GDM1 (cell line): Measurements from ENCODE around the gene TMPRSS4.

Source experiments
- DNase-seq: peaks from one replicate; lab custom pipeline; 2025; lab: John Stamatoyannopoulos, UW

The TMPRSS4 gene

DNA sequence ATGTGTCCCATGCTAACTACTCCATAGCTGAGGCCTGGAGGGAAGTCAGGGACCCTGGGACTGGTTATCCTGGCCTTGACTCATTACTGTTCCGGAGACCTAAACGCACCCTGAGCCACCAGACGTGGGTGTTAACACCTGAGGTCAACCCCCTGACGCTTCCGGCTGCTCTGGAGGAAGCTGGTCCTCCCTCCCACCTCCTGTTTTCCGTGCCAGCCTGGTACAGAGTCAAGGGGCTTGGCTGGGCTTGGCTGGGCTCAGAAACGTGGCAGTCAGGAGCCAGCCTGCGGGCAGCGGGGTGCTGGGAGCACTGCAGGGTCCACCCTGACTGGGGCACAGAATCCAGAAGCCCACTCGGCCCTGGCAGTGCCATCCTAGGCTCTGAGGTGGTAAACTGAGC, 2.6 kb downstream of the TMPRSS4 start:
- DNase-seq = no peak

DNA sequence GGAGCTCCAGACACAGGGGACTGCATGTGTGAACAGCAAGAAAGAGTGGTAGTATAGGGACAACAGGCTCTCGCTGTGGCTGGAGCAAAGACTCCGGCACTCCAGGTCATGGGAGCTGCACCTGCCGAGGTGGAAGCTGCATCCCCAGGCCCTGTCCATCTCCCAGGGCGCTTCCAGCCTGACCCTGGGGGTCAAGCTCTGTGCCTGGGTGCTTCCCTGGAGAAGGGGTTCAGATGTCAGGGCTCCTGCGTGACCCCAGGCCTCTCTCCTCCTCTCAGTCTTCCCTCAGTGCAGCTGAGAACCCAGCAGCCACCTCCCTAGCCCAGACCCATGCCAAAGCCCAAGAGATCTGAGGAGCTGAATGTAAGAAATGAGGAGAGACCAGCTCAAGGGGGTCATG, 3.4 kb downstream of the TMPRSS4 start:
- no peak for DNase-seq

DNA sequence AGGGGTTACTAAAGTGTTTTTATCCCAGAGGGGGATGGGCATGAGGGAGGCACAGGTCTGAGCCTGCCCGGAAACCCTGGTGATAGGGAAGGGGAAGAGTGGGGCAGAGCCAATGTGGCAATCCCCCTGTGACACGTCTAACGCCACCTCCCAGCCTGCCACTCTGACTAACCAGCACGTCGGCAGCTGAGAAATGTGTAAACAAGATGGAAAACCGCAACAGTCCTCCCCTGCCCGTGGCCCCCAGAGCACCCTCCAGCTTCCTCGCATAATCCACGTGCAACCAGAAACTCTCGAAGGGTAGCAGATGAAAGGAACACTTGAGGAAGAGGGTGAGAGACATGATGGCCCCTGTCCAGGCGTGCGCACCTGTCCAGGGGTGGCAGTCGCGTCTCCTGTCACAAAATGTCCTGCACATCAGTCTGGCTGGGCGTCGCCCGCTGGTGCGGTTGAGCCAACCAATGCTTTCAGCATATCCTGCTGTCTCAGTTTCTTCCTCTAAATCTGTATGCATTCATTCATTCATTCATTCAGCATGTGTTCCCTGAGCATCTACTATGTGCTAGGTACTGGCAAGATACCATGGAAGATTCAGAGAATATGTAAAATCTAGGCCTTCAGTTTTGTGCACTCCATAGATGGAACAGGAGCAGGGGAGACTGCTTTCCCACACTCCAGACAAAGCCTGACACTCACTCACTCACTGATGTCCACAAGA, 4.5 kb downstream of the TMPRSS4 start:
- DNase-seq = no peak

DNA sequence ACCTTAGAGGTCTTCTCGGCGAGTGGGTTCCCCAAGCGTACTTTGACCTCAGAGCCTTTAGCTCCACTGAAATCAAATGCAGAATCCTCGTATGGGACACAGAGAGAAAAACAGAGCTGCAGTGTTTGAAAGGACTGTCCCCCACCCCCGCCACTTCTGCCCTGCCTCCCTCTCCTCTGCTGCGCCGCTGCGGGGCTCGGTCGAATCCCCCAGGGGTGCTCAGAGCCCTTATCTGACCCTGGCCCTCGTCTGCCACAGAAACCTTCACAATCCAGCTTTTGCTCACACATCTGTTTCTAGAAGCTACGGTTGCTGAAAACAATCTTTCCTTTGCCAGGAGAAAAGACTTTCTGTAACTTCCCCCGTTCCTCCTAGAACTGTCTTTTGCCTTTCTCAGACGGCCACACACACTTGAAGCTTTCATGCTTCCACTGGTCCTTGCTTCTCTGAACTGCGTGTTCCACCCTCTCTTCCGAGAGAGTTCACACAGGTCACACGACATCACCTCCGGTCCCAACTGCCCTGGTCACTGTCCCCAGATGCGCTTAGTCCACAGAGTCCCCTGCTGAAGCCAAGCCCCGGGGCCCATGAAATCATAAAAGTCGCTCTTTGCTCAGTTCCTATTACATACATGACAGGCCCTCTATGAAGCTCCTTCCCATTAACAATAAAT, 6.1 kb downstream of the TMPRSS4 start:
- DNase-seq = no peak

DNA sequence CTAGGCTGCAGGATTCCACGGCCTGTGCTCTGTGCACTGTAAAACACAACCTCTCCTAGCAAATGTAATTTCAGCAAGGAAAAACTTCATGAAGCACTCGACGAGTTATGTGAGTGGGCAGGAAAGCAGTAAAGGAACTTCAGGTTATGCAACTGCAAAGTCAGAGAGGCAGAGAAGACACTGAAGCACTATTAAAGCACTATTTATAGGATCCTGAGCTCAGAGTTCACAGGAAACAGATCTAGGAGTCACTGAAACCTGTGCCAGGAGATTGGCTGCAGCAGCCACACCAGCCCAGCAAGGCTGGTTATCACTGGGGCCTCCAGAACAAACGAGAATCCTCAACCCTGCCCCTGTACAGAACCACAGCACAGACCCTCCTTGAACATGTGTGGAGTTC, 7.4 kb downstream of the TMPRSS4 start:
- peak; percentile 79 for DNase-seq

DNA sequence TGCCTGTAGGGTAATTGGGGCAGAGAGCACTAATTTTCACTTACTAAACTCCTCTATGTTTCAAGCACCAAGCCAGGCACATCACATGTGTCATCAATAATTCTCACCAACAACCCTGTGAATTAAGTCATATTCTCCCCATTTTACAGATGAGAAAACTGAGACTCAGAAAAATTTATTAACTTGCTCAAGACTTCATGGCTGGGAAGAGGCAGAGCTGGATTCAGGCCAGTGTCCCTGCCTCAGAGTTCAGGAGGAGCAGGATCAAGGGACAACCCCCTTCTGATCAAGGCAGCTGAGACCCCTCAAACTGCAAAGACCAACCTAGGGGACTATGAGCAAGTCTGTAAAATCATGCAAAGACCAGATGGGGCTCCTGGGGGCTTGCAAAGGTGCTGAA, 7.8 kb downstream of the TMPRSS4 start:
- no peak for DNase-seq

DNA sequence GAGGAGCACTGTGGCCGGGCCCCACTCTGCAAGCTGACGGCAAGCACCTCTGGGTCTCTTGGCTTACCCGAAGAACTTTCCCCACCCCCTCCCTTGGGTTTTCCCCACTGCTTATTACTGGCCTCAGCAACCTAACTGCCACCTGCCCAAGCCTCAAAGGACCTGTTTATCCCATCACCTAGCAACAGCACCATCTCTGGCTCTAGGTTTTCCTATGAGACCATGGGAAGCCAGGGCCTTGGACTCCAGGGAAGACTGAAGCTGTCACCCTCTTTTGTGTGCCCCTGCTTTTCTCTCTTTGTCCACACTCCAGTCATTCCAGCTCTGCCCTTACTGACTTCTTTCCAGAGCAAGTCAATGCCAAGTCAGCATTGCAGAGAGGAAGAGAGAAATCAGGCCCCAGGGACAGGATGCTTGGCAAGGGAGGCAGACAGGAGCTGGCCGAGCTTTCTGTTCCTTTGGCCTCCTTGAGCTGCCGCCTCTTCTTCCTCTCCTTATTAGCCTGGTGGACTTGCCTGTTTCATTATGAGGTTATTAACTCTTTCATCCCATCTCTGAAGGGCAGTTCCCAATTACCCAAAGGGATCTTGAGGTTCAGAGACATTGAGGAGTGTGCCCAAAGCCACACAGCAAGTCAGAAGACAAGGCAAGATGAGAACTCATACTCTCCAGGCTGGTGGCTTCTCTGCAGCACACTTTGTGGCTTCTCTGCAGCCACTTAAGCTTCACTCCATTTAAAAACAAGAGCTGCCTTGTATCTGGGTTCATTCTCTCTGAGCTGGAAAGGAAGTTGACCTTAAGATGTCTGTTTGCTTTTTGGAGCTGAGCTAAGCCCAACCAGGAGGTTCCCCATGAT, 10.3 kb downstream of the TMPRSS4 start, which contains the start of gene SMIM35:
Gene SMIM35 (minus strand): TSS at position 51 of the 856 bp plus-strand sequence. CDS start 206 bp downstream, outside the sequence.
- no peak for DNase-seq

DNA sequence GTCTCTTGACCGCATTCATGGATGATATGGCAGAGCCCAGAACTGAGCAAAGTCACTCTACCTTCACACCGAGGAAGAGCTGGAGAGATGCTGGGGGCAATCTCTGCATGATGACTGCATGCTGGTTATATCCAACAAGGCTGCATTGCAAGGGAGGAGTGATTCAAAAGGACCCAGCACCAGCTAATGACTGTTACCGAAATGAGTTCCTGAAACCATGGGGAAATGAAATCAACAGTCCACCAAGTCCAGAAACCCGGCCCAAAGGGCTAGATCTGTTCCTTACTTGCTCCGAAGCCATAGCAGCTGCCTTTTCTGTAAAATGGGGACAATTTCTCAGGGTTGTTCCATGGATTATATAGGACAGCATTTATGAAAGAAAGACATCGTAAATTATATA, 11.1 kb downstream of the TMPRSS4 start:
- DNase-seq = no peak

DNA sequence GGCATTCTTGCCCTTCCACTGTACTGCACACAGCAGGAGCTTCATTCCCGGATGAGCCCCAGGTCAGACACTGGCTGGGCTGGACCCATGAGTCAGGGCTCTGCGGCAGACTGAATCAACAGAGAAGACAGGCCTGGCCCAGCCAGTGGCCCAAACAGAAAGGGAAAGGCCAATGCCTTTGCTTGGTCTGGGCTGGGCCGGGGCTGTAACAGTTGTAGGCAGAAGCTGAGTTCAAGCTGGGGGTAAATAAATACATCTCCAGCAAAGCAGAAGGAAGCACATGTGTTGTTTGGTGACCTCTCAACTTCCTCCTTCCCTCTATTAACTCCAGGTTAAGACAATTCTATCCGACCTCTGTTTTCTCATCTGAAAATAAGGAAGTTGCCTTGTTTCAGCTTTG, 11.7 kb downstream of the TMPRSS4 start:
- peak; percentile 89 for DNase-seq

DNA sequence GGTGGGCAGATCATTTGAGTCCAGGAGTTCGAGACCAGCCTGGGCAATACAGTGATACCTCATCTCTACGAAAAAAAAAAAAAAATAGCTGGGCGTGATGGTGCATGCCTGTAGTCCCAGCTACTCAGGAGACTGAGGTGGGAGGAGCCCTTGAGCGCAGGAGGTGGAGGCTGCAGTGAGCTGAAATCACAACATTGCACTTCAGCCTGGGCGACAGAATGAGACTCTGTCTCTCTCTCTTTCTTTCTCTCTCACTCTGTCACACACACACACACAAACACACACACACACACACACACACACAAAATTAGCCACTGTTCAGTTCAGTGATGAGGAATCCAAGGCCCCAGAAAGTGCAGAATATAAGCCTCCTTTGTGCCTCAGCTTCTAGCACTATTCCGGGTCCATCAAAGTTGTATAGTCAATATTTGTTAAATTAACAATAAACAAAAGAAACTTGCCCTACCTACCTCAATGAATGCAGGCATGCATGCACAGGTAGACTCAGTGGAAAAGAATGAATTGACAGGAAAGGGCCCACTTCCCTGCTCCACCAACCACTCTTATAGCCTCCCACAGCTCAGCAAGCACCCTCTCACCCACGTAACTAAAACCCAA, 13.8 kb downstream of the TMPRSS4 start:
- no peak for DNase-seq

DNA sequence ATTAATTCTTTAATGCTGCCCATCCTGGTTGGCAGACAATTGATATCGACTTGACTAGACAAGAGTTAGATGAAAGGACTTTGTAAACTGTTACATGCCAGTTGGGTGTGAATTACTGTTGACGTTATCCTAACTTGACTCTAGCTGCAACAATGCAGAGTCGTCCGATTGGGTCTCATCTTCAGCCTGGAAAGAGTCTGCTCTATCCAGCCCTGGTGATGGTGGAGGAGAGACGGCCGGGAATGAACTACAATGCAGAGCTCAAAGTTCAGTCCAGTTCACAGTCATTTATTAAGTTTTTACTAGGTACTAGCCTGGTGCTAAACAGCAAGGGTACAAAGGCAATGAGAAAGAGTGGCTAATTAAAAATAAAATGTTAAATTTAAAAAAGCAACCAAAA, 14.8 kb downstream of the TMPRSS4 start:
- DNase-seq = no peak

DNA sequence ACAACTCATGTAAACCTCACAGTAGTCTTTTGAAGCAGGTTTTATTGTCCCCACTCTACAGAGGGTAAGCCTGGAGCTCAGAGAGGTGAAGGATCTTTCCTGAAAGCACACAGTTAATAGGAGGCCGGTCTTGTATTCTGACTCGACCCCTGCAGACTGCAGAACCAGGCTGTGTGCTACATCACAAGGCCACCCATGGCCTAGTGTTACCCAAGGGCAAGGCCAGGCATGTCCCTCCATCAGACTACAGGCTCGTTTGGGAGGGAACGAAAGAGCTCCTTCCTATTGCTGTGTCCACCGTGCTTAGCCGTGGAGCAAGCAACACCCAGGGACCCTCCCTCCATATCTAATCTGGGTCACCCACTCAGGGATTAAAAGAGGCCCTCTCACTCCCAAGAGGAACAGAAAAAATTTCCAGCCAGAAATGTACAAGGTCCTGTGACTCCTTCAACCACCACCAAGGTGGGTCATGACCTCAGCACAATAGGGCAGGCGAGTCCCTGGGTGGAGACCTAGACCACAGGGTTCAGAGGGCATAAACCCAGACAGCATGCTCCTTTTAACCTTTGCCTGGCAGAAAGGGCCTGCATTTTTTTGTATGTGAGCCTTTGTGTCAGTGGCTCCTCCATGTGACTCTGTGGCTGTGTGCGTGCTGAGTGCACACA, 16.2 kb downstream of the TMPRSS4 start:
- DNase-seq = no peak

DNA sequence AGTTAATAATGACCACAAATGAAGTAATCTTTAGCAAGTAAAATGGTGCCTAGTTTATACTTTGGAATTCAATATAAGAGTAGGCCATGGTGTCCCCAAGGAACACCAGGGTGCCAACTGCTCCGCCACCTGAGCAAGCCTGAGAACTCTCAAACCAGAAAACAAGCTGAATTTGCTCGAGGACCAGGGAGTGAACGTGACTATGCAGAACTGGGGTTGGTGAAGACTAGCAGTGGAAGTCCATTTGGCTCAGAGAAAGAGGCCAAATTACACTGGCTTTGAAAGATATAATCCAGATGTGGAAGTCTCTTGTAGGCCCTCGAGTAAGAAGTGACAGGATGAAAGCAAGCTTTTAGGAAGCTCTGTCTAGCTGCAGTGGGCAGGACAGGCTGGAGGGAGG, 18.6 kb downstream of the TMPRSS4 start:
- DNase-seq = no peak

DNA sequence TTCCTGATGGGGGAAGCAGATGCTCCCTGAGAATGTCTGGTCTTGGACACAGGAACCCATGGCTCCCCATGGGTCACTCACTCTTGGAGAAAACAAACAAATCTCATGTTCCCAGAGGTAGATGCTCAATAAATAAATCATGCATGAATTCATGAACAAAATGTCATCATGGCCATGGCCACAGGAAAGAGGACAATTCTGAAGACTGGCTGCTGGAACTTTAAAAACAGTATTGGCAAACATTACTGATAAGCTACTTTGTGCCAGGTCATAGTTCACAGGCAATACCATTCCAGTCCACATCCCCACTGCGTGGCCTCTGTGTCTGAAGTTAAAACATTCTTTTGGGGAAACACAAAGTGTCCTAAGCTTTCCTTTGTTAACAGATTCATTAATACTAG, 19.1 kb downstream of the TMPRSS4 start:
- no peak for DNase-seq

DNA sequence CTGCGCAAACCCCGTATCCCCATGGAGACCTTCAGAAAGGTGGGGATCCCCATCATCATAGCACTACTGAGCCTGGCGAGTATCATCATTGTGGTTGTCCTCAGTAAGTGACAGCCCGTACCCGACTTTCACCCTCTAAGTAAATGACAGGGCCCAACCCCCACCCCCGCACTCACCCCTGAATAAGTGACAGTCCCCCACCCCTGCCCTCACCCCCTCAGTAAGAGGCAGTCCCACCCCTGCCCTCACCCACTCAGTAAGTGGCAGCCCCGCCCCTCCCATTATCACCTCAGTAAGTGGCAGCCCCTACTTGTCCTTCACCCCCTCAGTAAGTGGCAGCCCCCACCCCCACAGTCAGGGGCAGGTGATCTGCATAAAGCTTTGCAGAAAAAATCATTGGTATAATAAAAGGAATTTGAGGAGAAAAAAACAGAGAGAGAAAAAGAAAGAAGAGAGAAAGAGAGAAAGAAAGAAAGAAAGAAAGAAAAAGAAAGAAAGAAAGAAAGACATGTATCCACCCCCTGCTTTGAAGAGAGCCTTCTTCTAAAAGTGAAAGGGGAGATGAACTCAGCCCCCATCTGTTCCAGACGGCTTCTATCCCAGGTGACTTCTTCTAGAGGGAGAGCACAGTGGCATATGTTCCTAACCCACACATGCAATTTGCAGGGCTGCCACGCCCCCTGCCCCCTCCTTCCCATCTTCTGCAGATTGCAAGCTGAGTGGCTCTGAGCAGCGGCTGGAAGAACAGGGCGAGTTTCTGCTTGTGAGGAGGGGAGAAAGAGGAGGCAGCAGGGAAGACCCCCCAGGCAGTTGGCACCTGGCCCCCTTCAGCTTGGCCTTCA, 22.3 kb downstream of the TMPRSS4 start:
- no peak for DNase-seq

DNA sequence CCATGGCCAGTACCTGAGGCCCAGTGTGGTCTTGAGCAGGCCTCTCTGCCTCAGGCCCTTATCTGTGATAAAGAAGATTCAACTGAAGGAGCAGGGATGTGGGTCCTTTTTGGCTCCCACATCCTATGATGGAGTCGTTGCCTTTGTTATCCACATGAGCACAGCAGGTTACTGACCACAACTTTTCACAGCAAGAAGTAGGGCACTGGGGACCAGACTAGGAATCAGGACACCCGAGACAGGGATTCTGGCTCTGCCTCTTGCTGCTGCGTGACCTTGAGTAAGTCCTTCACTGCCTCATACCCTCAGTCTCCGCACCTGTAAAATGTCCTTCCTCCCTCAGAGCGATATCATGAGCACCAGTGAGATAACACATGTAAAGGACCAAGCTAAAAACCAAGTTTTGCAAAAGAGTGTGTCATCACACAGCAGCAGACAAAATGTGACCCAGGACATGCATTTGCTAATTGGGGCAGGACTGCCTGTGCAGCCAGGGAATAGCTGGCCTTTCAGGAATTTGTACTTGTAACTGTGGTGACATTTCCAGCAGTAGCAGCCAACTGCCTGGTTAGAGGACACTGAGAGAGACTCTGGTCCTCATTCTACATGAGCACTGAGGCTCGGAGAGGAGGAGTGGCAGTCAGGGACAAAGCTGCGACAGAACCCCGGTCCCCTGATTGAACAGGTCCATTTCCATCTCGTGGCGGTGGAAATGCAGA, 23.1 kb downstream of the TMPRSS4 start:
- no peak for DNase-seq

DNA sequence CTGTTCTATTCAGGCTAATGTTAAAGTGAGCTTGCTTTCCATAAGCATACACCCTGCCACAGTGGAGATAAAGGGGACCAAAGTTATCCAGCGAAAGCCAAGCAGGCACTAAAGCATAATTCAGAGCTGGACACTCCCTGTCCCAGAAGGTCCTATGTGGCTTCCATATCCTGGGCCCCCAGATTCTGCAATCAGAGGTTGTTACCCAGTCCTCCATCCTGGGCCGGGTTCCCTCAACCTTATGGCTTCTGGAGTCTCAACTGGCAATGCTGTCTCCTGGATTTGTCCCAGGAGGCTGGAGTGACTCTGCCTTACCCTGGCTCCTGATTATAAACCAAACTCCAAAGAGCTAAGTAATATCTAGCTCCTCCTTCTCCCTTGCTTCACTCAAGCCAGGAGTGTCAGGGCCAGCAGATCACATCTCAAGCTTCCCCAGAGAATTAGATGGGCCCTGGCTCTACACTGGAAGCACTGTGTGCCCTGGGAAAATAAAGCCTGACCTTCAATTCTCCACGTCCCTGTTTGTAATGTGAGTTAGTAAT, 23.9 kb downstream of the TMPRSS4 start:
- DNase-seq = no peak

DNA sequence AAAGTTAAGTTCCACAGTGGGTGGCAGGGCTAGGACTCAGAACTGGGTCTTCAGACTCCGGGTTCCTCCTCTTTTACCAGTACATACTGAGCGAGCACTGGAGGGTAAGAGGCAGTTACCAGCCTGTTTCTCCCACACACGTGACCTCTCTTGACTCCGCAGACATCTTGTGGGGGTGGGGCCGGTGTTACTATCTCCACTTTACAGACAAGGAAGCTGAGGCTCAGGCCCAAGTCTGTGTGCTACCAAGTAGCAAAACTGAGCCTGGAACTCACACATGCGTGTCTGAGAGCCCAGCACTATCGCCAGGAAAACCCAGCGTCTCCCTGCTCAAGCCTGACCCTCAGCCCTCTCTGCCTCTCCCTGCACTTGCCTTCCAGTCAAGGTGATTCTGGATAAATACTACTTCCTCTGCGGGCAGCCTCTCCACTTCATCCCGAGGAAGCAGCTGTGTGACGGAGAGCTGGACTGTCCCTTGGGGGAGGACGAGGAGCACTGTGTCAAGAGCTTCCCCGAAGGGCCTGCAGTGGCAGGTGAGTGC, 25.9 kb downstream of the TMPRSS4 start:
- no peak for DNase-seq

DNA sequence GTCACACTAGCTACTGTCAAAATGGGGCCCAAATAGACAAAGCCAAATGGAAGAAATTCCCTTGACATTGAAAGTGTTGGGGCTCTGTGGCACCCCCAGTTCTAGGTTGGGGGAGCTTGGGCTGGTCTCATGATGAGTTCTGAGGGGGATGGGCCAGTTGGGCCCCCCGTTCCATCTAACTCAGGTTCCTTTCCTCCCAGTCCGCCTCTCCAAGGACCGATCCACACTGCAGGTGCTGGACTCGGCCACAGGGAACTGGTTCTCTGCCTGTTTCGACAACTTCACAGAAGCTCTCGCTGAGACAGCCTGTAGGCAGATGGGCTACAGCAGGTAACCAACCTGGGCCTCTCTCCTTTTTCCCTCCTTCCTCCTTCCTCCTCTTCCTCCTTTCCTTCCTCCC, 27.6 kb downstream of the TMPRSS4 start:
- no peak for DNase-seq
